ENCODE measurements around the gene TSEN54. TPM values are rescaled to one million over a fixed set of nuclear protein-coding genes. Genes with fewer than 3 reads are reported as not detected.

The TSEN54 gene
- total RNA-seq, 2 experiments from 2014 or later, result 76.6 to 77.8 TPM

DNA sequence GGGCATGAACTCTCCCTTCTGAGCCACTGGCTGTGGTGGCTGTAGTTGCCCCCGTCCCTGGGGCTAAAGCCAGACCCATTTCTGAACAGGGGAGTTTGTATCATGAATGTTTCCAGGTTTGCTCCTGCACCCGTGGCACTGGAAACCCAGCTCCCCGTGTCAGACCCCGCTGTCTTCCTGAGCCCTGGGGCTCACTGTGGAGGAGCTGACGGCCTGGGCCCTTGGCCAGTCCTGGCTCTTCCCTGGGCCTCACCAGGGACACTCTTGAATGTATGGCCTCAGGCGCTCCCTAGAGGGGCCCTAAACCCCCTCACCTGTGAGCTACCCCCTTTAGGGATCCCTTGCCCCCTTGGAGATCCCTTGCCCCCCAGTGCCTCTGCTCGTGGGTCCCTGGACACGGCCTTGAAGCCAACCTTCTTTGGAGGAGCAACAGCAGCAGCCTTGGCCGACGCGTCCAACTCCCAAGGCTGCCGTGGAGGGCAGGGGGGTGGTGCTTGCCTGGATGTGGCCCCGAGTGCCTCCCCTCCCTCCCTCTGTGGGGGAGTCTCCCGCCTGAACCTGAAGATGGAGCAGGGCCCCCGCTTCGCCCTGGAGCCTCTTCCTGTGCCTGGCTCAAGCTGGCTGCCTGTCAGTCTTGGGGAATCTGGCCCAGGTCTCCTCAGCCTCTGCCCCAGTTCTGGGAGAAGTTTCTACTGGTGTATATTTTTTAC lies 16.9 kb upstream of the TSEN54 start:
- DNase-seq (no peak), ATAC-seq (no peak)
- no peak overlapping the region for H3K4me3 Mint-ChIP-seq
- H3K27ac Mint-ChIP-seq, result no peak overlapping the region
- peaks cover 7% of the 10 kb centered on the region for H3K4me1 Mint-ChIP-seq (ENCODE audit: low read depth)
- no peaks in the 10 kb centered on the region for H3K27me3 Mint-ChIP-seq (ENCODE audit: low read depth)
- H3K9me3 Mint-ChIP-seq (ENCODE audit: insufficient read depth), result no peaks in the 10 kb centered on the region
- POLR2A ChIA-PET, result interaction anchor here (0.6 to 2.0 kb wide), 3 partner anchors 12 to 288 kb away, joined by 3 to 10 read pairs (median 3); partner anchors contain the start of gene TMEM94
- CTCF ChIA-PET, result interaction anchor here (0.8 to 1.6 kb wide), 3 partner anchors 13 to 87 kb away, joined by 3 to 4 read pairs (median 3); no protein-coding TSS in a partner anchor
- peaks cover 9% of the 10 kb centered on the region for H3K36me3 Mint-ChIP-seq (ENCODE audit: low read depth)

GRCh38 chr17:75500419-75501216 lies 15.7 kb upstream of the TSEN54 start:
- ATAC-seq, result no peak
- H3K27ac Mint-ChIP-seq, result no peak overlapping the region
- H3K4me3 Mint-ChIP-seq, result no peak overlapping the region
- H3K9me3 Mint-ChIP-seq (ENCODE audit: insufficient read depth), result no peaks in the 10 kb centered on the region
- CTCF ChIA-PET, result interaction anchor here (1.5 kb wide), 1 partner anchor 16 kb away, joined by 3 read pairs; the partner anchor contains the start of gene TSEN54
- peaks cover 9% of the 10 kb centered on the region for H3K36me3 Mint-ChIP-seq (ENCODE audit: low read depth)
- DNase-seq, result no peak
- H3K4me1 Mint-ChIP-seq (ENCODE audit: low read depth), result peaks cover 7% of the 10 kb centered on the region
- POLR2A ChIA-PET, result no interaction called here
- no peaks in the 10 kb centered on the region for H3K27me3 Mint-ChIP-seq (ENCODE audit: low read depth)

DNA sequence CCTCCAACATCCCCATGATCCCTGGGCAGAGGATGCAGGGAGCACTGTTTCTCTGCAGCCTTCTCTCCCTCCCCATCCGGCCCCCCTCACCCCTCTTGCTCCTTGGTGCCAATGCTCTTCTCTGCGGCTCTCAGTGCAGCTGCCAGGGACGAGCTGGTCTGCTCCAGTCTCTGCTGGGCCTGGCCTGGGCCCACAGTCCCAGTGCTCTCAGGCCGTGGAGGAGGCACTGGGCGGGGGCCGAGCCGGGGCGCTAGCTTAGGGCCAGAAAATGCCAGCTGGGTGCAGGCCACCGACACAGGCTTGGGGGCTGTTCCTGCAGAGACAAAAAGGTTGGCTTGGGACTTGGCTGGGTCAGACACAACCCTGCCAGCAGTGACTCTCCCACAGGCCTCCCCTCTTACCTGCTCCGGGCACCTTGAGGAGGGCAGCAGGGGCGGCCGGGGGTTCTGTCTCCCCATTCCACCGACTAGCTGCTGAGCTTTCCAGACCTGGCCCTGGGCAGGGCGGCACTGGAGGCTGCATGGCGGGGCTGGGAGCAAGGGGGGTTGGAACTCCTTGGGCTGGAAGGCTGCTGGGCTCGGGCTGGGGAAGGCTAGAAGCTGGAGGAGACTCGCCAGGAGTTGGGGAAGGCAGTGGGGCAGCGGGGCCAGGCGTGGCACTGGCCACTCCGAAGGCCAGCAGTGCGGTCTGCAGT lies 14.8 kb upstream of the TSEN54 start:
- ATAC-seq (no peak), DNase-seq (no peak)
- Mint-ChIP-seq H3K27me3 (ENCODE audit: low read depth) (no peaks in the 10 kb centered on the region), H3K4me1 (ENCODE audit: low read depth) (peaks cover 7% of the 10 kb centered on the region), H3K27ac (no peak overlapping the region), H3K9me3 (ENCODE audit: insufficient read depth) (no peaks in the 10 kb centered on the region), H3K4me3 (no peak overlapping the region), H3K36me3 (ENCODE audit: low read depth) (peaks cover 9% of the 10 kb centered on the region)
- CTCF ChIA-PET, result interaction anchor here (1.5 kb wide), 1 partner anchor 15 kb away, joined by 3 read pairs; the partner anchor contains the start of gene TSEN54
- POLR2A ChIA-PET, result no interaction called here

DNA sequence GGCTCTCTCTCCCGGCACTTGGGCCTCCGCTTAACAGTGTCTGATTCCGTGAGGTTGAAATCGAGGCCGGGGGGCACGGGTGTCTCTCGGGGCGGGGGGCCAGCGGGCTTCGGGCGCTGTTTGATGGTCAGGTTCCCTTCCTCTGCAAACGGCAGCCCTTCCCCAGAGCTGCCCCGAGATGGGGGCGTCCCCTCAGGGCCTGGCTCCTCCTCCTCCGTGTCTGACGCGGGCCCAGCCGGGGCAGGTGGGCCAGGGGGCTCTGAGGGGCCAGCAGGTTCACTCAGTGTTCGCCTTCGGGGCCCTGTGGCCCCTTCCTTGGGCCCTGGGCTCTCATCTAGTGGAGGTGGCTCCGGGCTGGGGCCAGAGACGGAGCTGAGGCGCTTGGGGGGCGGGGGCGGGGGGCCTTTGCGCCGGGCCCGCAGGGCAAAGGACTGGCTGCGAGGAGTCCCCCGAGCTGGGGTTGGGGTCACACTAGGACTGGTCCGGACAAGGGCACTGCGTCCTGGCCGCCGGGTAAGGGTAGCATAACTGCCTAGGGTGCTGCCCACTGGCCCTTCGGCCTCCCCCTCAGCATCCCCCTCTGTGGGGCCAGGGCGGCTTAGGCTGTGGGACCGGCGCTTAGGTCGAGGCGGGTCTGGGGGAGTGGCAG lies 14.1 kb upstream of the TSEN54 start:
- ATAC-seq (no peak), DNase-seq (no peak)
- H3K9me3 Mint-ChIP-seq (ENCODE audit: insufficient read depth), result no peaks in the 10 kb centered on the region
- H3K27me3 Mint-ChIP-seq (ENCODE audit: low read depth), result no peaks in the 10 kb centered on the region
- H3K4me1 Mint-ChIP-seq (ENCODE audit: low read depth), result peaks cover 7% of the 10 kb centered on the region
- H3K36me3 Mint-ChIP-seq (ENCODE audit: low read depth), result peaks cover 7% of the 10 kb centered on the region
- H3K27ac Mint-ChIP-seq, result no peak overlapping the region
- H3K4me3 Mint-ChIP-seq, result no peak overlapping the region
- ChIA-PET POLR2A (no interaction called here), CTCF (no interaction called here)

GRCh38 chr17:75502721-75503329 lies 13.5 kb upstream of the TSEN54 start:
- Mint-ChIP-seq H3K36me3 (ENCODE audit: low read depth) (peaks cover 7% of the 10 kb centered on the region), H3K9me3 (ENCODE audit: insufficient read depth) (no peaks in the 10 kb centered on the region), H3K4me3 (no peak overlapping the region), H3K27ac (no peak overlapping the region), H3K27me3 (ENCODE audit: low read depth) (no peaks in the 10 kb centered on the region), H3K4me1 (ENCODE audit: low read depth) (peaks cover 4% of the 10 kb centered on the region)
- POLR2A ChIA-PET, result no interaction called here
- CTCF ChIA-PET, result interaction anchor here (0.7 kb wide), 1 partner anchor 50 kb away, joined by 3 read pairs; no protein-coding TSS in a partner anchor
- no peak for DNase-seq
- no peak for ATAC-seq

DNA sequence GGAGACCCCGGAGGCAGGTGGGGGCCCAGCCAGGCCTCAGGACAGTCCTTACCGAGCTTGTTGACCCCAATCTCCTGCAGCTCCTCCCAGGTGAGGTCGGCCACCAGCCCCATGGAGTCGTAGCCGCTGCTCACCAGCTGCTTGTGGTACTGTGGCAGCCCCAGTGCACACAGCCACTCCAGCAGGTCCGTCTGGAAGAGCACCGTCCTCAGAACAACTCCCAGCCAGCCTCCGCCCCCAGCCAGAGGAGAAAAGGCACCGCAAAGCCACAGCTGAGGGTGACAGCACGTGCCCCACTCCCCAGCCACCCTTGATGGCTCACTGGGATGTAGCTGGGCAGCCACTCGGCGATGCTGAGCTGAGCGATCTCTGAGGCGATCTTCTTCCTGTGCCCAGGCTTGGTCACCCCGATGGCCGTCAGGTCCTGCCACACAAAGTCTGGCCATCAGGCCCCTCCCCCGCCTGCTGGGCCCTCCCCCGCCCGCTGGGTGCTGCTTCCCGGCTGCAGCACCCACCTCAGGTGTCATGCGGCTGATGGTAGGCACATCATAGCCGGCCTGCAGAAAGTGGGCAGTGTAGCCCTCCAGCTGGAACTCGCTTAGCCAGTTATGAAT lies 12.9 kb upstream of the TSEN54 start:
- ATAC-seq (no peak), DNase-seq (no peak)
- peaks cover 4% of the 10 kb centered on the region for H3K36me3 Mint-ChIP-seq (ENCODE audit: low read depth)
- H3K4me3 Mint-ChIP-seq, result no peak overlapping the region
- ChIA-PET CTCF (interaction anchor here (0.7 kb wide), 1 partner anchor 51 kb away, joined by 3 read pairs; no protein-coding TSS in a partner anchor), POLR2A (interaction anchor here (0.6 kb wide), 1 partner anchor 243 kb away, joined by 3 read pairs; no protein-coding TSS in a partner anchor)
- no peaks in the 10 kb centered on the region for H3K4me1 Mint-ChIP-seq (ENCODE audit: low read depth)
- H3K27ac Mint-ChIP-seq, result no peak overlapping the region
- no peaks in the 10 kb centered on the region for H3K9me3 Mint-ChIP-seq (ENCODE audit: insufficient read depth)
- no peaks in the 10 kb centered on the region for H3K27me3 Mint-ChIP-seq (ENCODE audit: low read depth)

DNA sequence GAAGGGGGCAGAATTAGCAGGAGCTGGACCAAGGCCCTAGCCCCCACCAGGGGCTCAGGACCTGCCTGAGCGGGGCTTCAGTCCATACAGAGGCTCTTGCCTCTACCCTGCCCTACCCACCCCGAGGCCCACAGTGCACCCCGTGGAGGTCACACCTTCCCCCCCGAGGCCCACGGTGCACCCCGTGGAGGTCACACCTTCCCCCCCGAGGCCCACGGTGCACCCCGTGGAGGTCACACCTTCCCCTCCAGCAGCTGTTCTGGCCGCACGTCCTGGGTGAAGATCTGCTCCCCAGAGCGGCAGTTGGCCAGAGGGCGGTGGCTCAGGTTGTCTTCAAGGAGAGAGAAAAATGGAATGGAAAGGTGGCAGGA lies 12.4 kb upstream of the TSEN54 start:
- no peak for DNase-seq
- Mint-ChIP-seq H3K4me3 (no peak overlapping the region), H3K36me3 (ENCODE audit: low read depth) (peaks cover 4% of the 10 kb centered on the region), H3K4me1 (ENCODE audit: low read depth) (no peaks in the 10 kb centered on the region), H3K27ac (no peak overlapping the region), H3K27me3 (ENCODE audit: low read depth) (no peaks in the 10 kb centered on the region), H3K9me3 (ENCODE audit: insufficient read depth) (no peaks in the 10 kb centered on the region)
- ChIA-PET CTCF (interaction anchor here (1.0 kb wide), 1 partner anchor 48 kb away, joined by 3 read pairs; the partner anchor contains the start of gene TMEM94), POLR2A (interaction anchor here (0.6 kb wide), 1 partner anchor 243 kb away, joined by 3 read pairs; no protein-coding TSS in a partner anchor)
- ATAC-seq, result no peak

DNA sequence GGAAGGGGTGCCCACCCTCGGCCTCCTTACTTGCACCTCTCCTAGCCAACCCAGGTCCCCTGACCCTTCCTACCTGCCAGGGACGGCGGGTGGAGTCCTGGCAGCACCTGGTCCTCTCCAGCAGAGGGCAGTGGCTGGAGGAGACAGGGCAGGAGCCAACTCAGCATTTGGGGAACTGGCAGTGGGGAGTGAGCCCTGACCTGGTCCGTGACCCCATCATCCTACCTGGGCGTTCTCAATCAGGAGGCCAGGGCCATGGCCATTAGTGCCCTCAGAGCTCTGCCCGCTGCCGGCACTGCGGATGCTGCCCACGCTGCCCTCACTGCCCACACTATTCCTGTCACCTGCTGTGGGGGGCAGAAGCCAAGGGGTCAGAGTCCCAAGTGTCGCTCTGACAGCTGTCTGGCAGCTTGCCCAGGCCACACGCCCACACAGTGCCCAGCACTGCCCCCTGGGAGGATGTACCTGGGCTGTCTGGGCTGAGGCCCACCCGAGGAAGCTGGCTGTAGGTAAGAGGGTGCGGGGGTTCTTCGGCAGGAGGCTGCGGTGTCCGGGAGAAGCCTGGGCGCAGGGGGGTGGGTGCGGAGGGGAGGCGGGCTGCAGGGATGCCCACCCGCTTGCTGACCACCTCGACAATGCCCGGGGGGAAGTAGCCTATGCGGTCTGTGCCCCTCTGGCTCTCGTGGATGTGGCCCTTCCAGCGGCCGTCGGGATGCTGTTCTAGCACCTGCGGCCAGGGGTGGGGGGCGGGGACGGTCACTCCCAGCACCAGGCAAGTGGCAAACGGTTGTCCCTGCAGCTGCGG lies 11.8 kb upstream of the TSEN54 start:
- POLR2A ChIA-PET, result no interaction called here
- CTCF ChIA-PET, result interaction anchor here (0.7 to 1.5 kb wide), 6 partner anchors 10 to 245 kb away, joined by 3 read pairs; partner anchors contain the start of genes TMEM94 and TSEN54
- peak; percentile 54 for DNase-seq
- H3K9me3 Mint-ChIP-seq (ENCODE audit: insufficient read depth), result no peaks in the 10 kb centered on the region
- H3K4me1 Mint-ChIP-seq (ENCODE audit: low read depth), result no peaks in the 10 kb centered on the region
- no peaks in the 10 kb centered on the region for H3K27me3 Mint-ChIP-seq (ENCODE audit: low read depth)
- H3K27ac Mint-ChIP-seq, result no peak overlapping the region
- peak; percentile 58 for ATAC-seq
- H3K4me3 Mint-ChIP-seq, result no peak overlapping the region
- H3K36me3 Mint-ChIP-seq (ENCODE audit: low read depth), result no peaks in the 10 kb centered on the region

DNA sequence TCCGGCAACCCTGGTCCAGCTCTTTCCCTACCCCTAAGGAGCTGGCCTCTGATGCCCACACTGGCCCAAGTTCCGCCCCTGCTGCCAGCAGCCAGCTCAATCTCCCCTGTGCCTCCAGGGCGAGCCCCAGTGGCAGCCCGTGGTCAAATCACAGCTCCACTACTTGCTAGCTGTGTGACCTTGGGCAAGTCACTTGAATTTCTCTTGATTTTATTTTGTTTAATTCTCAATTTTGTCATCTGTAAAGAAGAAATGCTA lies 11.2 kb upstream of the TSEN54 start:
- Mint-ChIP-seq H3K9me3 (ENCODE audit: insufficient read depth) (no peaks in the 10 kb centered on the region), H3K4me1 (ENCODE audit: low read depth) (no peaks in the 10 kb centered on the region)

DNA sequence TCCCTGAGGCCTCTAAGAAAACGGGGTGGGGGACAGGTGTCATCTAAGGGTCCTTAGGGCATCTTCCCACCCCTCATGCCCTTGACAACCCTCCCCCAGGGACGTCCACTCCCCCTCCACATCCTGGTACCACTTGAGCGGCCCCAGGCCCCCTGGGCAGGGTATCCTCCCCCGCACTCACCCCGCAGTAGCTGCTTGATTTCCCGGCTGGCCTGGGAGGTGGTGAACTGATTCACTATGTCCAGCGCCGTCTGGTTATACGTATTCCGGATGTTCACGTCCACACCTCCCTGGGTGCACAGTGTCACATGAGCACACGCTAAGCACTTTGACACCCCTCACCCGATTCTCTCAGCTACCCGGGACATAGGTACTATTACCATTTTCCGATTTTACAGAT lies 10.7 kb upstream of the TSEN54 start:
- DNase-seq (no peak), ATAC-seq (no peak)
- Mint-ChIP-seq H3K36me3 (ENCODE audit: low read depth) (no peaks in the 10 kb centered on the region), H3K27ac (no peak overlapping the region), H3K4me1 (ENCODE audit: low read depth) (no peaks in the 10 kb centered on the region), H3K27me3 (ENCODE audit: low read depth) (no peaks in the 10 kb centered on the region), H3K4me3 (no peak overlapping the region), H3K9me3 (ENCODE audit: insufficient read depth) (no peaks in the 10 kb centered on the region)
- CTCF ChIA-PET, result interaction anchor here (0.9 to 1.5 kb wide), 3 partner anchors 9 to 244 kb away, joined by 3 read pairs; no protein-coding TSS in a partner anchor
- POLR2A ChIA-PET, result interaction anchor here (0.6 kb wide), 2 partner anchors 131 to 259 kb away, joined by 3 to 4 read pairs; no protein-coding TSS in a partner anchor

More for the DNA sequence above, 11.2 kb upstream of the TSEN54 start:
- CTCF ChIA-PET, result interaction anchor here (0.7 to 1.5 kb wide), 5 partner anchors 9 to 245 kb away, joined by 3 read pairs; partner anchors contain the start of gene TSEN54
- Mint-ChIP-seq H3K4me3 (no peak overlapping the region), H3K27me3 (ENCODE audit: low read depth) (no peaks in the 10 kb centered on the region), H3K27ac (no peak overlapping the region), H3K36me3 (ENCODE audit: low read depth) (no peaks in the 10 kb centered on the region)
- ATAC-seq (no peak), DNase-seq (no peak)
- POLR2A ChIA-PET, result no interaction called here
